HG02885 (cell line): ENCODE data around the gene SIGLECL1.
"Not testable (repeated sequence)": the region's sequence is repeated elsewhere in the genome, so short reads cannot be mapped to it uniquely, and the experiment has no call there.

ENCODE experiments used
- ATAC-seq: cut with Tn5 transposase; IDR thresholded peaks from one replicate; pipeline ENCODE4 v1.9.1; 2021; ENCODE audit warnings: mild to moderate bottlenecking; ENCODE audit not compliant: unreplicated experiment, poor library complexity

SIGLECL1 gene

DNA sequence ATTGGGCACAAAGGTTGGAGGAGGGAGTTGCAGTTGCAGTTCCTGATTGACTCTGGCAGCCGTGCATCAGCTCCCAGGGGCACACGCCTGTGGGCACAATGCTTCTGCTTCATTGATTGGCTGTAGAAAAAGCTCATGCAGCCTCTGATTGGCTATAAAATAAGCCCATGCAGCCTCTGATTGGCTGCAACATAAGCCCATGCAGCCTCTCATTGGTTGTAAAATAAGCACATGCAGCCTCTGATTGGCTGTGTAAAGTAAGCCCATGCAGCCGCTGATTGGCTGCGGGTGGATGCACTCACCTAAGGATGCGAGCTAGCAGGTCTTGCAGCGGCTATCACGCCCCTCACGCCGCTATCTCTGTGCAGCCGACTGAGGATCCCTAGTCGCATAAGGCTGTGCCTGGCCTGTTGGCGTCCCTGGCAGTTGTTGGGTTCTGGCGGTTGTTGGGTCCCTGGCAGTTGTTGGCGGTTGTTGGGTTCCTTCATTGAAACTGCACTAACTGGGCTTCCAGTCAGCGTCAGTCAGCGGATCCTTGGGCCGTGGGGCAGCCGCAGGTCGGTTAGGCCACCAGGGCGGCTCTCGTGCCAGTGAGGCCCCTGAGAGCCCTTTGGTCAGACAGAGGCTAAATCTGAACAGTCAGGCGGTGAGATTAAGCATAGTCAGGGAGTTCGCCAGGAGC lies at the start of gene SIGLECL1:
TSS of gene SIGLECL1 (plus strand) at position 295 of the 682 bp plus-strand sequence. CDS start 12,993 bp downstream, outside the sequence.
- no peak for ATAC-seq

DNA sequence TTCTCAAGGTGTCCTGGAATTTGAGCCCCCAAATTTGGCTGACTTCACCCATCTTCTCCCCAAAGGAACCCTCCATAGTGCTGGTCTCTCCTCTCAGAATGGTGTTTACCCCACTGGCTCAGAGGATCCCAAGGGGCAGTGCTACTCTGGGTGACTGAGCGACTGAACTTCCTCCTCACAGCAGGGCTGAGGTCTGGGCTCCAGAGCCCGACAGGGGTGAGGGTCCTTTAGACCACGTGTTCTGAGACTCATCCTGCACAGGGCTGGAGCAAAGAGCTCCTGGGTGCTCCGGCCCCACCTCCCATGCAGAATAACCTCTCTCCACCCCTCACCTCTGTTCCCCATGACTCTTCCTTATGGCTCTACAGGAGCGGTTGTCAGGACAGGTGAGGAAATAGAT lies 49.2 kb upstream of the SIGLECL1 start:
- ATAC-seq: no peak

DNA sequence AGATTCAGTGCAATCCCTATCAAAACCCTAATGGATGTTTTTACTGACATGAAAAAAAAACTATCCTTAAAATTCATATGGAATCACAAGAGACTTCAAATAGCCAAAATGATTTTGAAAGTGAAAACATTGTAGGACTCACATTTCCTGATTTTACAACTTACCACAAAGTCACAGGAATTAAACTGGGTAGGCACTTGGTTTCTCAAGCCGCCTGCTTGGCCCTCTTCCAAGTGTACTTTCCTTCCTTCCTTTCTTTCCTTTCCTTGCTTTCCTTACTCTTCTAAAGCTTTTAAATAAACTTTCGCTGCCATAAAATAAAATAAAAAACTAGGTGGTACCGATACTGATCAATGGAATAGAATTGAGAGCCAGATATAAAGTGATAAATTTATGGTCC lies 47.0 kb upstream of the SIGLECL1 start:
- no peak for ATAC-seq

DNA sequence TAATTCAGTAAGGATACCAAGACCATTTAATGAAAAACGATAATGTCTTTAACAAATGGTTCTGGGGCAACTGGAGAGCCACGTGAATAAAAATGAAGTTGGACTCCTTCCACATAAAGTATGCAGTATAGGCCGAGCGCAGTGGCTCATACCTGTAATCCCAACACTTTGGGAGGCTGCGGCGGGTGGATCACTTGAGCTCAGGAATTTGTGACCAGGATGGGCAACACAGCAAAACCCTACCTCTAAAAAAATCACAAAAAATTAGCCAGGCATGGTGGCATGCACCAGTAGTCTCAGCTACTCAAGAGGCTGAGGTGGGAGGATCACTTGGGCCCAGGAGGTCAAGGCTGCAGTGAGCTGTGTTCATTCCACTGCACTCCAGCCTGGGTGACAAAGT lies 46.6 kb upstream of the SIGLECL1 start:
- no peak for ATAC-seq

DNA sequence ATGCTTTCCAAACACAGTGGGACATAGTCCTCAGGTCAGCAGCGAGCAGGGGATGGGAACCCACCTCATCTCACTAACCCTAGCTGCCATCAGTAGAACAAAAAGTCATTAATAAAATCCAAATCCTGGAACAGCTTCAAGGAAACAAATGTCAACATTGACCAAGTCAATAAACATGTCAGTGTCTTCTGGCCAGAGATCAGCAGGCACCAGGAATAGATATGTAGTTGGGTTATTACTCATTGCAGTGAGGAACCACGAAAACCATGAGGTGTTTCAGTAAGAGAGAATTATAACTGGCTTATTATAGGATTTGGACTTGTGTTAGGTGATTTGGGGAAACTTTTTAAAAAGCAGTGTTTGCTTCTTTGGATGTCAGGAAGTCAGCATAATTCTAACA lies 43.1 kb upstream of the SIGLECL1 start:
- ATAC-seq: no peak

DNA sequence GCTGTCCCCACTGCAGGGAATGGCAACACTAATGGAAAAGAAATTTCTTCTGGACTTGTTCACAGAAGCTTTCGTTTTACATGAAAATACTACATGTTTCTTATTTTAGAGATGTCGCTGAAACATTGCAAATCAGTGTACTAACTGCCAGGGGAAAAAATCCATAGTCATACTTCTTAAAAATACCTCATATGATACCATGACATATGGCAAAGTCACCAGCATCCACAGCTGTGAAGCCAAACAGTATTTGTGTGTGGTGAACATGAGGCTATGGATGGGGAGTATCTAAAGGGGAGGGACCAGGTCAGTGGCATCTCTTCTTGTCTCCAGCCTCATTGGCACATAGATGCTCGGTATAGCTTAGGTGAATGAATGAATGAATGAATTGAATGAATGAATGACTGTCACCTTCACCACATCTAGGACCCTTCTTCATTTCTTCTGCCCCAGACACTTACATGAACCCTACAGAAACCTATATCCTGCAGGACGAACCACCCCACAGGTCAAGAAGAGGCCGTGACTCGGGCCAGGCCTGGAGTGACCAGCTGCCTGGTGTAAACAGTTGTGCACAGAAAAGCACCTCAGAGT lies 40.6 kb upstream of the SIGLECL1 start:
- no peak for ATAC-seq

DNA sequence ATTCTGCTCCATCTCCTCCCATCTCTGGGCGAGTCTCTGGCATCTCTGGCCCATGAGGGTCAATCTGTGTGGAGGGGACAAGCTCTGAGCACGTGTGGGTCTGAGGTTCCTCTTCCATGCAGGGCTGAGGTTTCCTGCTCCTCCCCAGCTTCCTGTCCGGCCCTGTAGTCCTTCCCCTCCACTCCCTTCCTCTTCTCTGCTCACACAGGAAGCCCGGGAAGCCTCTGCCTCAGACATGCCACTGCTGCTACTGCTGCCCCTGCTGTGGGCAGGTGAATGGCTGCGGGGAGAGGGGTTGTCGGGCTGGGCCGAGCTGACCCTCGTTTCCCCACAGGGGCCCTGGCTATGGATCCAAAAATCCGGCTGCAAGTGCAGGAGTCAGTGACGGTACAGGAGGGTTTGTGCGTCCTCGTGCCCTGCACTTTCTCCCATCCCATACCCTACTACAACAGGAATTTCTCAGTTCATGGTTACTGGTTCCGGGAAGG lies 40.0 kb upstream of the SIGLECL1 start:
- ATAC-seq: not testable (repeated sequence)

DNA sequence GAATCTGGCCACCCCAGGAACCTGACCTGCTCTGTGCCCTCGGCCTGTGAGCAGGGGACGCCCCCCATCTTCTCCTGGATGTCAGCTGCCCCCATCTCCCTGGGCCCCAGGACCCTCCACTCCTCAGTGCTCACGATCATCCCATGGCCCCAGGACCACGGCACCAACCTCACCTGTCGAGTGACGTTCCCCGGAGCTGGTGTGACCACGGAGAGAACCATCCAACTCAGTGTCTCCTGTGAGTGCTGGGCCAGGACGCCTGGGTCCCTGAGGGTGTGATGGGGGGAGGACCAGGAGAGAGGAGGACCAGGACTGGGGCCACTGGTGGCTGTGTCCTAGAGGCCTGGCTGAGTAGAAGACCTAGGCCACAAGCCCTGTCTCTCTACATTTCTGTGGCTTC lies 39.0 kb upstream of the SIGLECL1 start:
- no peak for ATAC-seq

DNA sequence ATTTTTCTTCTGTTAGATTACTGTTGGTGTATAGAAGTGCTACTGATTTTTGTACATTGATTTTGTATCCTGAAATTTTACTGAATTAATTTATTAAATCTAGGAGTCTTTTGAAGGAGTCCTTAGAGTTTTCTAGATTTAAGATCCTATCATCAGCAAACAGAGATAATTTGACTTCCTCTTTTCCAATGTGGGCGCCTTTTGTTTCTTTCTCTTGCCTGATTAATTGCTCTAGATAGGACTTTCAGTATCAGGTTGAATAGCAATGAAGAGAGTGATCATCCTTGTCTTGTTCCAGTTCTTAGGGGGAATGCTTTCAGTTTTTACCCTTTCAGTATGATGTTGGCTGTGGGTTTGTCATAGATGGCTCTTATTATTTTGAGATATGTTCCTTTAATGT lies 31.6 kb upstream of the SIGLECL1 start:
- no peak for ATAC-seq

DNA sequence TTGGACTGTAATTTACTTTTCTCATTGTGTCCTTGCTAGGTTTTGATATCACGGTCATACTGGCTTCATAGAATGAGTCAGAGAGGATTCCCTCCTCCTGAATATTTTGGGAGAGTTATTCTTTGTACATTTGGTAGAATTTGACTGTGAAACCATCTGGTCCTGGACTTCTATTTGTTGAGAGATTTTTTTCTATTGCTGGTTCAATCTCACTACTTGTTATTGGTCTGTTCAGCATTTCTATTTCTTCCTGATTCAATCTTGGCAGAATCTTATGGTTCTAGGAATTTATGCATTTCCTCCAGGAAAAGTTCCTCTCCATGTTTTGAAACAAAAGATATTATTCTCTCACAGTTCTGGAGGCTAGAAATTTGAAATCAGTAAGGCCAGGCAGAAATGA lies 30.9 kb upstream of the SIGLECL1 start:
- ATAC-seq: no peak

DNA sequence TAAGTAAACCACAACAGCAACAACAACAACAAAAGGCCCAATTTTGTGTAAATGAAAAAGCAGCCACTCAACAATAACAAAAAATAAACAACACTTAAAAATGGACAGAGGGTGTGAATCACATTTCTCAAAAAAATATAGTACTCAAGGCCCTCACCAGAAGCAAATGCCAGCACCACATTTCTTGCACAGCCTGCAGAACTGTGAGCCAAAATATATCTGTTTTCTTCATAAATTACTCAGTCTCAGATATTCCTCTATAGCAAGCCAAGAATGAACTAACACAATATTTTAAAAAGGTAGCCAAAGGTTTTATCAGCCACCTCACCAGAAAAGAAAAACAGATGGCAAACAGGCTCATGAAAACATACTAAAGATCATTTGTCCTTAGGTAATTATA lies 29.9 kb upstream of the SIGLECL1 start:
- no peak for ATAC-seq

DNA sequence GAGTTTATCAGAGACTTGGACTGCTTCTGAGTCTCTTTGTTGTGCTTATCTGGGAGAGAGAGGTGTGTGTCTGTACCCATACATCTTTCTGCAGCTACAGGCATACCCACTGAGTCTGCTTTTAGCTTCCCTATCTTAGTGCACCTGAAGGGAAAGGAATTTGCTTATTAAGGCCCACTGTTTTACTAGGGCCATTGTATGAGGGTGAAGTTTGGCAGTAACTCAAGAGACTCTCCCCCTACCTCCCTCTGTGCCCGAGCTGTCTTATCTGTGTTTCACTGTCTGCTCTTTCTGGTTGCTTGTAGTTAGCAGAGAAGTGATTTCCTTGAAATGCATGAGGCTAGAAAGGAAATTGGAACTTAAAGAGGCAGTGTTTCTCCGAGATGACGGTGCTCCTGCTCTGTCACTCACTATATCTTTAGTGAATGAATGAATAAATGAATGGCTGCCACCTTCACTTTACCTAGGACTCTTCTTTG lies 26.7 kb upstream of the SIGLECL1 start:
- no peak for ATAC-seq

DNA sequence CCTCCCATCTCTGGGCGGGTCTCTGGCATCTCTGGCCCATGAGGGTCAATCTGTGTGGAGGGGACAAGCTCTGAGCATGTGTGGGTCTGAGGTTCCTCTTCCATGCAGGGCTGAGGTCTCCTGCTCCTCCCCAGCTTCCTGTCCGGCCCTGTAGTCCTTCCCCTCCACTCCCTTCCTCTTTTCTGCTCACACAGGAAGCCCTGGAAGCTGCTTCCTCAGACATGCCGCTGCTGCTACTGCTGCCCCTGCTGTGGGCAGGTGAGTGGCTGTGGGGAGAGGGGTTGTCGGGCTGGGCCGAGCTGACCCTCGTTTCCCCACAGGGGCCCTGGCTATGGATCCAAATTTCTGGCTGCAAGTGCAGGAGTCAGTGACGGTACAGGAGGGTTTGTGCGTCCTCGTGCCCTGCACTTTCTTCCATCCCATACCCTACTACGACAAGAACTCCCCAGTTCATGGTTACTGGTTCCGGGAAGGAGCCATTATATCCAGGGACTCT lies 25.9 kb upstream of the SIGLECL1 start, which contains the start of gene CD33:
TSS of gene CD33 (plus strand) at position 183 of the 496 bp plus-strand sequence. CDS start at position 222, 39 bp downstream.
- not testable (repeated sequence) for ATAC-seq

DNA sequence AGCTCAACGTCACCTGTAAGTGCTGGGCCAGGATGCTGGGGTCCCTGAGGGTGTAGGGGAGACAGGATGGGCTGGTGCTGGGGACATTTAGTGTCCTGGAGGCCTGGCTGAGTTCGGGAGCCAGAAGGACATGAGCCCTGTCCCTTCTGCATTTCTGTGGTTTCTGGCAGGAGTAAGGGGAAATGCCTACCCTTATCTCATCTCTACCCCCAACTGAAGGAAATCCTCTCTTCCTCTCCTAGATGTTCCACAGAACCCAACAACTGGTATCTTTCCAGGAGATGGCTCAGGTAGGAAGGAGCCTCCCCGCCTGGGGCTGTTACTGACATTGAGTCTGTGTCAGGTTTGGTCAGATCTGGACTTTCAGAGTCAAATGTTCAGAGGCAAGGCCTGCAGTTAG lies 24.8 kb upstream of the SIGLECL1 start:
- ATAC-seq: no peak

DNA sequence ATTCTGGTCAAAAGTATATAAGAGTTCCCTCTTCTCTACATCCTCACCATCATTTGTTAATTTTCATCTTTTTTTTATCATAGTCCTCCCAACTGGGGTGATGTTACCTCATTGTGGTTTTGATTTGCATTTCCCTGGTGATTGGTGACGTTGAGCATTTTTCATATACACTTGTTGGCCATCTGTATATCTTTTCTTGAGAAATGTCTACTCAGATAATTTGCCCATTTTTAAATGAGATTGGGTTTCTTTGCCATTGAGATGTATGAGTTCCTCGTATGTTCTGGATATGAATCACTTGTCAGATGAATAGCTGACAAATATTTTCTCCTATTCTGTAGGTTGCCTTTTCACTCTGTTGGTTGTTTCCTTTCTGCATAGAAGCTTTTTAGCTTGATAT lies 23.6 kb upstream of the SIGLECL1 start:
- ATAC-seq: no peak

DNA sequence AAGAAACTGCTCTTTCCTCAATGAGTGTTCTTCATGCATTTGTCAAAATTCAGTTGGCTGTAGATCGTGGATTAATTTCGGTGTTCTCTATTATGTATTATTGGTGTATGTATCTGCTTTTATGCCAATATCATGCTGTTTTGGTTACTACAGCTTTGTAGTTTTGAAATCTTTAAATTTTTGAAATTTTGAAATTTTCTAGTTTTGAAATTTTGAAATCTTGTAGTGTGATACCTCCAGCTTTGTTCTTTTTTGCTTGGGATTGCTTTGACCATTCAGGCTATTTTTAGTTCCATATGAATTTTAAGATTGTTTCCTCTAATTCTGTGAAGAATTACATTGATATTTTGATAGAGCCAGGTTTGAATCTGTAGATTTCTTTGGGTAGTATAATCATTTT lies 22.9 kb upstream of the SIGLECL1 start:
- no peak for ATAC-seq

DNA sequence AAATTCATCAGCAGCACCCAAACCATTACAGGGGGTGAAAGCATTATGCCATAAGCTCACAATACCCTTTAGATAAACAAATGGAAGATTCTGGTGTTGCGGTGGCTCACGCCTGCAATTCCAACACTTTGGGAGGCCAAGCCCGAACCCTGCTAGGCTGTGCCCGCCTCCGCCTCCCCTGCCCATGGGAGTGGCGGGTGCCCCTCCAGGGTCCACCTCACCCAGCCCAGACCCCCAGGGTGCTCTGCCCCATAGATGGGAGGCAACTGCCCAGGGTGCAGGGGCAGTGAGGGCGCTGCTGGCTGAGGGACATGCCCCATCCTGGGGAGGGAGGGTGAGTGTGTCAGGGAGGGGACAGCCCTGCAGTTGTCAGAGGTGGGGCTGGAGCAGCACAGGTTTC lies 10.0 kb upstream of the SIGLECL1 start:
- no peak for ATAC-seq

DNA sequence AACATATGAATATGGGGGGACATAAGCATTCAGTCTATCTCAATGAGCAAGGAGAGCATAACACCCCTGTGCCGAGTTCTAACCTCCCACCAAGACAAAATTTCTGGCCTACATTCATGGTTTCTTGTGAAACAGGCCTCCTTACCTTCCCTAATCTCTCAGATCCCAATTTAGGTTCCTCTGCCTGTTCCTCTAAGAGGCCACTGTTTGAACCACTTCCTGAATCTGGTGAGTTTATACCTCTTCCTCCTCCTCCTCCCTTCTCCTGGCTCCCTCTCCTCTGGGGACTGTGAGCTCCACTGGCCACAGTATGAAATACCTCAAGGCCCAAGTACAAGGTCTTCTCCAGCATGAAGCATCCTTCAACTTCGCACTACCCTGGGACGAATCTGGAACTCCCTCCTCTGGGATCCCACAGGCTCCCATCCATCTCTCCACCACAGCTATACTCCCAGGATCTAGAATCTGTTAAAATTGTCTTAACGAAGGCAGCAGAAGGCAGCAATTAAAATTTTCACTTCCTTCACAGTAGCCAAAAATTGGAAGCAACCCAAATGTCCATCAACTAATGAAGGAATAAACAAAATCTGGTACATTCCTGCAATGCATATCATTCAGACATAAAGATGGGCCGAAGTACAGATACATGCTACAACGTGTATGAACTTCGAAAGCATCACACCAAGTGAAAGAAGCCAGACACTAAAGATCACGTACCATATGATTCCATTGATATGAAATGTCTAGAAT lies 7.8 kb upstream of the SIGLECL1 start:
- ATAC-seq: no peak

DNA sequence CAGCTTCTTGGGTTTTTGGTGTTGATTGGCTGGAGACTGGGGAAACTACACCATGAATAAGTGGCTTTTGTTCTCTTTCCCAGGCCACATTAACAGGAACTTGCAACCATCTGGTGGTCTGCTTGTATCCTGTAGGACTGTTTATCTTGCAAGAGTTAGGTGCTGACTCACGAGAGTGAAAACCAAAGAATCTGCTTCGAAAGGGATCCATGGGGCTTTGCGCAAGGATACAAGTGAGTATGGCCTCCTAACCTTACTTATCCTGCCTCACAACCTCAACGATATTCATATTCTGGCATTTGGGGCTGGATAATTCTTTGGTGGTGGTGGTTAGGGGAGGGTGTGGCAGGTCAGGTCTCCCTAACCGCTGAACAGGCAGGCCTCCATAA lies 4.7 kb upstream of the SIGLECL1 start:
- ATAC-seq: no peak

DNA sequence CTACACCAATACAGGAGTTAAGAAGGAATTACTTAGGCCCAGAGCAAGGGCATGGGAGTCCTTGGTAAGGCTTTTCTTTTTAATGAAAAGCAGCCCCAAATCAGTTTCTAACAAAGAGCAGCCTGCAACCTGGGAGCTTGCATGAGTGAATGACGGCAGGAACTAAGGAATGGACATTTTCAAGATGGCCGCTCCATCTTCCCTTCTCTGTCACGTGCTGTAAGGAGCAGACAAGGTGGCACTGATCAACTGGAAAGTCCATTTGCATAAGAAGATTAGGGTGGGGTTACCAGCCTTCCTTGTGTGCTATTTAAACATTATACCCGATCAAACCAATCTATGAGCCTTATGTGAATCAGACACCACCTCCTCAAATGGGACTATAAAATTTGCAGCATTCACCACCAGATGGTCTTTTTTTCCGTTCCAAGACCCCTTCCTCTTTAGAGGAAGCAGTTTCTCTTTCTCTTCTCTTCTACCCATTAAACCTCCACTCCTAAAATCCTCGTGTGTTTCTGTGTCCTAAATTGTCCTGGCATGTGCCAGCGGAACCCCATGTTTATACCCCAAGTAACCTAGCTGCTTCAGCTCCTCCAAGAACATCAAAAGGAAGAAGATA lies 2.8 kb upstream of the SIGLECL1 start:
- no peak for ATAC-seq

DNA sequence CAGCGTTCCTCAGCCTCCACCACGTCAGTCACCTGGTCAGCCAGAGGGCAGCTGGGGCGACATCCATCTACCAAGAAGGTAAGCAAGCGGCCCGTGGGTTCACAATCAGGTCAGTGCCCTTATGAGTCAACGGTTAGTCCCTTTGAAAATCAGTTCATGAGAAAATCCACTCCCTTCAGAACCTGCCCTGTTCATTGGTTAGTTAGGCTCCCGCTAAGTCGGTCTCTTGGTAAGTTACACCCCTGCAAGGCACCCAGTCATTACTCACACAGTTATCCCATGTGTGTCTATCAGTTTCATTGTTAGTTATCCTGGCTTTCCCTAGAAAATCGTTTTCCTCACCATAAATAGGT lies 564 bp downstream of the SIGLECL1 start:
- ATAC-seq: no peak
